GM23248 (cell line): ENCODE data around the gene AJM1. TPM values are rescaled to one million over a fixed set of nuclear protein-coding genes. Genes with fewer than 3 reads are reported as not detected.

Experiments used
- DNase-seq: peaks from one replicate; pipeline ENCODE4 v3.0.0-alpha.2; 2015
- H2AFZ ChIP-seq: fragments of 200-600 bp; sonication (generic); 2 replicates; pipeline ENCODE4 v1.6.1; 2016; ENCODE audit warnings: antibody characterized with exemption
- H3F3A ChIP-seq: fragments of 200-600 bp; sonication (generic); 2 replicates; pipeline ENCODE4 v1.6.1; 2016; ENCODE audit warnings: mild to moderate bottlenecking, antibody characterized with exemption, mixed run types; ENCODE audit not compliant: insufficient read depth
- H3K27ac ChIP-seq: fragments of 200-600 bp; sonication (generic); 2 replicates; pipeline ENCODE4 v1.5.1; 2016; ENCODE audit warnings: mild to moderate bottlenecking
- H3K27me3 ChIP-seq: fragments of 200-600 bp; sonication (generic); replicated peaks from 2 replicates; pipeline ENCODE4 v1.6.1; 2016; ENCODE audit warnings: mild to moderate bottlenecking; ENCODE audit not compliant: insufficient read depth
- H3K36me3 ChIP-seq: fragments of 200-600 bp; sonication (generic); 2 replicates; pipeline ENCODE4 v1.6.1; 2016; ENCODE audit warnings: low read depth, mild to moderate bottlenecking
- H3K4me1 ChIP-seq: fragments of 200-600 bp; sonication (generic); 2 replicates; pipeline ENCODE4 v1.6.1; 2016; ENCODE audit warnings: mild to moderate bottlenecking; ENCODE audit not compliant: insufficient read depth
- H3K4me2 ChIP-seq: fragments of 200-600 bp; sonication (generic); one replicate; pipeline ENCODE4 v1.6.1; 2016; ENCODE audit warnings: mild to moderate bottlenecking; ENCODE audit not compliant: unreplicated experiment
- H3K4me3 ChIP-seq: fragments of 200-600 bp; sonication (generic); 2 replicates; pipeline ENCODE4 v1.5.1; 2016; ENCODE audit warnings: mild to moderate bottlenecking
- H3K79me2 ChIP-seq: fragments of 200-600 bp; sonication (generic); 2 replicates; pipeline ENCODE4 v1.6.1; 2016; ENCODE audit warnings: mild to moderate bottlenecking; ENCODE audit not compliant: insufficient read depth
- H3K9ac ChIP-seq: fragments of 200-600 bp; sonication (generic); 2 replicates; pipeline ENCODE4 v1.6.1; 2016; ENCODE audit warnings: mild to moderate bottlenecking
- H3K9me2 ChIP-seq: fragments of 200-600 bp; sonication (generic); 2 replicates; pipeline ENCODE4 v1.6.1; 2016; ENCODE audit warnings: mixed run types, mild to moderate bottlenecking, moderate library complexity; ENCODE audit not compliant: insufficient read depth
- H3K9me3 ChIP-seq: fragments of 200-600 bp; sonication (generic); one replicate; pipeline ENCODE4 v1.6.1; 2017; ENCODE audit warnings: low read depth
- H4K20me1 ChIP-seq: fragments of 200-600 bp; sonication (generic); 2 replicates; pipeline ENCODE4 v1.6.0; 2016; ENCODE audit not compliant: insufficient read depth
- EZH2 ChIP-seq: fragments of 200-600 bp; sonication (generic); IDR thresholded peaks from 2 replicates; pipeline ENCODE4 v1.6.1; 2018; ENCODE audit warnings: antibody characterized with exemption, mild to moderate bottlenecking; ENCODE audit not compliant: insufficient read depth, poor library complexity, severe bottlenecking
- EZH2phosphoT487 ChIP-seq: fragments of 200-600 bp; sonication (generic); IDR thresholded peaks from 2 replicates; pipeline ENCODE4 v1.6.1; 2018; ENCODE audit warnings: antibody characterized with exemption, moderate library complexity, mild to moderate bottlenecking, low read depth; ENCODE audit not compliant: insufficient read depth
- WGBS, 2 experiments: methylation state at CpG; one replicate each; pipeline ENCODE4 v1.1.6; 2015 to 2017; ENCODE audit warnings: low lambda C conversion rate in 2 of 2, low coverage in 1 of 2; ENCODE audit errors: missing lambda C conversion rate in 2 of 2; 5-methylcytosine and 5-hydroxymethylcytosine counted together
- in situ Hi-C: fragments of 300-500 bp; cut with MboI; formaldehyde crosslinking; loops from 2 replicates; pipeline ENCODE4 v1.15.0; 2020
- microRNA-seq: library from miRNA; unstranded; fragments of <30 nt; microRNA quantifications from one replicate; pipeline ENCODE4, GENCODE V29; 2016; ENCODE audit warnings: borderline number of aligned reads
- polyA plus RNA-seq: library from polyadenylated mRNA; unstranded; fragments of >200 nt; fragmentation: Nextera tagmentation; extraction: Ambion mirVana; gene quantifications from 2 replicates; pipeline ENCODE4 v1.2.1, GENCODE V29; 2016
- small RNA-seq: library from RNA; depleted of rRNA; stranded (forward); fragments of <200 nt; gene quantifications from one replicate; pipeline ENCODE3, GENCODE V24; 2014; ENCODE audit warnings: low read depth, low replicate concordance
- total RNA-seq: library from RNA; depleted of rRNA; stranded (reverse); fragments of >200 nt; shearing (Covaris generic); gene quantifications from 2 replicates; pipeline ENCODE4 v1.2.3, GENCODE V29; 2014; rRNA removed

AJM1 gene
- total and polyA plus RNA-seq, 2 experiments from 2014 or later, result 1.1 to 1.4 TPM

- Histone ChIP-seq H2AFZ (no peak overlapping the region), H3K4me3 (no peak overlapping the region), H3F3A (no peaks in the 10 kb centered on the region), H3K9me2 (no peaks in the 10 kb centered on the region), H3K4me1 (no peaks in the 10 kb centered on the region), H3K79me2 (peaks cover 90% of the 10 kb centered on the region), H3K27ac (no peak overlapping the region), H3K9ac (no peak overlapping the region), H3K4me2 (no peak overlapping the region), H3K36me3 (no peaks in the 10 kb centered on the region), H4K20me1 (no peaks in the 10 kb centered on the region), H3K9me3 (no peaks in the 10 kb centered on the region), H3K27me3 (no peaks in the 10 kb centered on the region)
- in situ Hi-C loops, result no loop called here
- TF ChIP-seq EZH2, result no peak
- TF ChIP-seq EZH2phosphoT487, result no peak
- DNase-seq, result no peak
- WGBS, 2 experiments, result 90 to 93% methylated on average over 13 of the region's 13 CpGs
Observed at GRCh38 chr9:136890661-136891060, 48.4 kb downstream of the AJM1 start.

Small RNA genes lying within 50 kb of the gene (microRNA-seq; reads per million reads assigned to microRNA genes)
- not detected for gene MIR4292
- not detected for gene MIR4479

Small RNA genes lying within 50 kb of the gene (small RNA-seq; reads per million reads assigned to genes)
- gene AL355987.2 (not detected), gene MIR4292 (not detected), gene MIR4479 (not detected)

Other genes starting within 250 kb of the AJM1 start
- 13.7 and 15.3 TPM in 2 replicates for gene EGFL7, start 179.6 kb upstream of the AJM1 start, total RNA-seq
- gene EGFL7, start 179.6 kb upstream of the AJM1 start, polyA plus RNA-seq, result 15.3 and 15.7 TPM in 2 replicates
- 50.8 and 58.3 TPM in 2 replicates for gene AGPAT2, start 155.0 kb upstream of the AJM1 start, total RNA-seq
- 68.7 and 80.3 TPM in 2 replicates for gene AGPAT2, start 155.0 kb upstream of the AJM1 start, polyA plus RNA-seq
- gene DIPK1B, start 129.9 kb upstream of the AJM1 start, total RNA-seq, result not detected in 2 replicates
- 0.15 TPM in 1 of 2 replicates, not detected in the other for gene DIPK1B, start 129.9 kb upstream of the AJM1 start, polyA plus RNA-seq
- not detected in 2 replicates for gene LCN10, start 99.5 kb upstream of the AJM1 start, total RNA-seq
- gene LCN10, start 99.5 kb upstream of the AJM1 start, polyA plus RNA-seq, result not detected in 2 replicates
- not detected in 2 replicates for gene LCN6, start 94.0 kb upstream of the AJM1 start, total RNA-seq
- gene LCN6, start 94.0 kb upstream of the AJM1 start, polyA plus RNA-seq, result not detected in 2 replicates
- gene LCN8, start 84.2 kb upstream of the AJM1 start, total RNA-seq, result not detected in 2 replicates
- not detected in 2 replicates for gene LCN8, start 84.2 kb upstream of the AJM1 start, polyA plus RNA-seq
- not detected in 2 replicates for gene LCN15, start 78.0 kb upstream of the AJM1 start, total RNA-seq
- gene LCN15, start 78.0 kb upstream of the AJM1 start, polyA plus RNA-seq, result not detected in 2 replicates
- 51.3 and 51.7 TPM in 2 replicates for gene TMEM141, start 51.1 kb upstream of the AJM1 start, total RNA-seq
- 59.4 and 61.8 TPM in 2 replicates for gene TMEM141, start 51.1 kb upstream of the AJM1 start, polyA plus RNA-seq
- 0.76 TPM in 1 of 2 replicates, not detected in the other for gene CCDC183, start 46.1 kb upstream of the AJM1 start, total RNA-seq
- gene CCDC183, start 46.1 kb upstream of the AJM1 start, polyA plus RNA-seq, result 0.39 and 1.5 TPM in 2 replicates
- gene RABL6, start 34.5 kb upstream of the AJM1 start, total RNA-seq, result 74.4 and 81.1 TPM in 2 replicates
- 21.6 and 22.0 TPM in 2 replicates for gene RABL6, start 34.5 kb upstream of the AJM1 start, polyA plus RNA-seq
- gene PHPT1, start 6.9 kb downstream of the AJM1 start, total RNA-seq, result 71.1 and 84.6 TPM in 2 replicates
- gene PHPT1, start 6.9 kb downstream of the AJM1 start, polyA plus RNA-seq, result 295 and 302 TPM in 2 replicates
- gene MAMDC4, start 9.9 kb downstream of the AJM1 start, total RNA-seq, result 1.1 and 2.3 TPM in 2 replicates
- 0.35 and 0.43 TPM in 2 replicates for gene MAMDC4, start 9.9 kb downstream of the AJM1 start, polyA plus RNA-seq
- 299 and 305 TPM in 2 replicates for gene EDF1, start 23.8 kb downstream of the AJM1 start, total RNA-seq
- gene EDF1, start 23.8 kb downstream of the AJM1 start, polyA plus RNA-seq, result 567 and 586 TPM in 2 replicates
- gene TRAF2, start 44.0 kb downstream of the AJM1 start, total RNA-seq, result 8.1 and 11.5 TPM in 2 replicates
- gene TRAF2, start 44.0 kb downstream of the AJM1 start, polyA plus RNA-seq, result 14.3 and 15.0 TPM in 2 replicates
- gene FBXW5, start 102.3 kb downstream of the AJM1 start, total RNA-seq, result 234 and 259 TPM in 2 replicates
- gene FBXW5, start 102.3 kb downstream of the AJM1 start, polyA plus RNA-seq, result 110 and 113 TPM in 2 replicates
- gene C8G, start 102.8 kb downstream of the AJM1 start, total RNA-seq, result not detected in 2 replicates
- 0.49 TPM in 1 of 2 replicates, not detected in the other for gene C8G, start 102.8 kb downstream of the AJM1 start, polyA plus RNA-seq
- not detected in 2 replicates for gene LCN12, start 109.8 kb downstream of the AJM1 start, total RNA-seq
- gene LCN12, start 109.8 kb downstream of the AJM1 start, polyA plus RNA-seq, result not detected in 2 replicates
- gene PTGDS, start 135.0 kb downstream of the AJM1 start, total RNA-seq, result not detected in 2 replicates
- gene PTGDS, start 135.0 kb downstream of the AJM1 start, polyA plus RNA-seq, result 0.24 and 0.25 TPM in 2 replicates
- not detected in 2 replicates for gene LCNL1, start 140.5 kb downstream of the AJM1 start, total RNA-seq
- not detected in 2 replicates for gene LCNL1, start 140.5 kb downstream of the AJM1 start, polyA plus RNA-seq
- 38.7 and 52.2 TPM in 2 replicates for gene PAXX, start 149.9 kb downstream of the AJM1 start, total RNA-seq
- gene PAXX, start 149.9 kb downstream of the AJM1 start, polyA plus RNA-seq, result 49.3 and 54.5 TPM in 2 replicates
- 33.3 and 37.7 TPM in 2 replicates for gene CLIC3, start 154.1 kb downstream of the AJM1 start, total RNA-seq
- 98.9 and 107 TPM in 2 replicates for gene CLIC3, start 154.1 kb downstream of the AJM1 start, polyA plus RNA-seq
- gene ABCA2, start 185.8 kb downstream of the AJM1 start, total RNA-seq, result 33.2 and 49.4 TPM in 2 replicates
- gene ABCA2, start 185.8 kb downstream of the AJM1 start, polyA plus RNA-seq, result 20.5 and 21.1 TPM in 2 replicates
- gene FUT7, start 189.6 kb downstream of the AJM1 start, total RNA-seq, result not detected in 2 replicates
- gene FUT7, start 189.6 kb downstream of the AJM1 start, polyA plus RNA-seq, result not detected in 2 replicates
- gene NPDC1, start 203.7 kb downstream of the AJM1 start, total RNA-seq, result 41.9 and 43.1 TPM in 2 replicates
- gene NPDC1, start 203.7 kb downstream of the AJM1 start, polyA plus RNA-seq, result 121 and 122 TPM in 2 replicates
- not detected in 2 replicates for gene ENTPD2, start 211.6 kb downstream of the AJM1 start, total RNA-seq
- not detected in 2 replicates for gene ENTPD2, start 211.6 kb downstream of the AJM1 start, polyA plus RNA-seq
- gene SAPCD2, start 228.1 kb downstream of the AJM1 start, total RNA-seq, result 5.4 TPM in 2 replicates
- gene SAPCD2, start 228.1 kb downstream of the AJM1 start, polyA plus RNA-seq, result 0.86 and 0.88 TPM in 2 replicates
- 5.2 and 5.7 TPM in 2 replicates for gene UAP1L1, start 235.0 kb downstream of the AJM1 start, total RNA-seq
- 4.3 and 4.5 TPM in 2 replicates for gene UAP1L1, start 235.0 kb downstream of the AJM1 start, polyA plus RNA-seq
- gene MAN1B1, start 244.5 kb downstream of the AJM1 start, total RNA-seq, result 131 and 136 TPM in 2 replicates
- 101 and 104 TPM in 2 replicates for gene MAN1B1, start 244.5 kb downstream of the AJM1 start, polyA plus RNA-seq